AG04449 (cell line): Measurements from ENCODE around the gene PIGX.

Experiments
- CTCF ChIA-PET: fragments of 350-600 bp; formaldehyde crosslinking; extraction: SDS; loops from one replicate; lab custom pipeline; 2021; ENCODE audit warnings: antibody characterized with exemption; lab: Yijun Ruan, JAX
- POLR2A ChIA-PET: fragments of 400-600, 350-600 bp; formaldehyde crosslinking; extraction: SDS; loops from one replicate; lab custom pipeline; 2020; ENCODE audit warnings: antibody characterized with exemption, inconsistent platforms; lab: Yijun Ruan, JAX
- DNase-seq: peaks from one replicate; pipeline ENCODE4 v3.0.0-alpha.2; 2010; ENCODE audit warnings: low read depth, low spot score
- H3K4me3 ChIP-seq: 2 replicates; pipeline ENCODE4 v1.5.1; 2011; ENCODE audit warnings: low read depth, mild to moderate bottlenecking, control low read depth, low read length
- TF ChIP-seq, protein P1 (sequence below): IDR thresholded peaks from one replicate; pipeline ENCODE4 v1.5.1; 2011; ENCODE audit warnings: mild to moderate bottlenecking, moderate library complexity, low read length, control low read depth, inconsistent platforms; ENCODE audit not compliant: insufficient read depth; ENCODE audit errors: missing control alignments

Gene PIGX

DNA sequence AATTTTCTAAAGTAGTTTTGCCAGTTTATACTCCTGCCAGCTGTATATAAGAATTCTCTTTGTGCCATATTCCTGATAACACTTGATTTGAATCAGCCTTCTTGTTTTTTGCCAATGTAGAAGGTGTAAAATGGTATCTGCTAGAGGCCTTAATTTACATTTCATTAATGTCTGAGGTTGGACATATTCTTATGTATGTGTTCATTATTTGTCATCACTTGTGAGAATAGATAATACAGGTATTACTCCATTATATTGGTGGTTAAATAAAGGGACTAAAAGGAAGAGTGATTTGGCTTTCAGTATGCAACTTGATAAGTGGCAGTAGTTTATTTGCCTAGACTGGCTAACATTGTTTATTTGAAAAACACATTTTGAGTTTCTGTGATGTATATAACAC, 53.3 kb downstream of the PIGX start:
- CTCF ChIA-PET: no interaction called here
- POLR2A ChIA-PET: no interaction called here
- TF ChIP-seq, protein P1, sequence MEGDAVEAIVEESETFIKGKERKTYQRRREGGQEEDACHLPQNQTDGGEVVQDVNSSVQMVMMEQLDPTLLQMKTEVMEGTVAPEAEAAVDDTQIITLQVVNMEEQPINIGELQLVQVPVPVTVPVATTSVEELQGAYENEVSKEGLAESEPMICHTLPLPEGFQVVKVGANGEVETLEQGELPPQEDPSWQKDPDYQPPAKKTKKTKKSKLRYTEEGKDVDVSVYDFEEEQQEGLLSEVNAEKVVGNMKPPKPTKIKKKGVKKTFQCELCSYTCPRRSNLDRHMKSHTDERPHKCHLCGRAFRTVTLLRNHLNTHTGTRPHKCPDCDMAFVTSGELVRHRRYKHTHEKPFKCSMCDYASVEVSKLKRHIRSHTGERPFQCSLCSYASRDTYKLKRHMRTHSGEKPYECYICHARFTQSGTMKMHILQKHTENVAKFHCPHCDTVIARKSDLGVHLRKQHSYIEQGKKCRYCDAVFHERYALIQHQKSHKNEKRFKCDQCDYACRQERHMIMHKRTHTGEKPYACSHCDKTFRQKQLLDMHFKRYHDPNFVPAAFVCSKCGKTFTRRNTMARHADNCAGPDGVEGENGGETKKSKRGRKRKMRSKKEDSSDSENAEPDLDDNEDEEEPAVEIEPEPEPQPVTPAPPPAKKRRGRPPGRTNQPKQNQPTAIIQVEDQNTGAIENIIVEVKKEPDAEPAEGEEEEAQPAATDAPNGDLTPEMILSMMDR: no peak

DNA sequence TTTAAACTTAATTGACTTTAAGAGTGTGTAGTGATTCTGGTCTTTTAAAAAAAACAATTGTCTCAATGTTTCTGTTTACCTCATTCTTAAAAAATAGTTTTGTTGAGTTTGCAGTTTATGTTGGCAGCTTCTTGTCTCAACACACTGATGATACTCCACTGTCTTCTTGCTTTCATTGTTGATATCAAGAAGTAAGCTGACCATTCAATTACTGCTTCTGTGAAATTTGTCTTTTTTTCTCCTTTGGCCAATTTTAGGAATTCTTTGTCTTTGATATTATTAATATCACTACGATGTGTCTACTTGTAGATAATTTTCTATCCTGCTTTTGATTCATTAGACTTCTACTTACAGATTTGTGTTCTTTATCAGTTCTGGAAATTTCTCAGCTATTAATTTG, 58.9 kb downstream of the PIGX start:
- CTCF ChIA-PET: no interaction called here

More for the DNA sequence above, 53.3 kb downstream of the PIGX start:
- no peak for DNase-seq
- no peak overlapping the region for H3K4me3 ChIP-seq

DNA sequence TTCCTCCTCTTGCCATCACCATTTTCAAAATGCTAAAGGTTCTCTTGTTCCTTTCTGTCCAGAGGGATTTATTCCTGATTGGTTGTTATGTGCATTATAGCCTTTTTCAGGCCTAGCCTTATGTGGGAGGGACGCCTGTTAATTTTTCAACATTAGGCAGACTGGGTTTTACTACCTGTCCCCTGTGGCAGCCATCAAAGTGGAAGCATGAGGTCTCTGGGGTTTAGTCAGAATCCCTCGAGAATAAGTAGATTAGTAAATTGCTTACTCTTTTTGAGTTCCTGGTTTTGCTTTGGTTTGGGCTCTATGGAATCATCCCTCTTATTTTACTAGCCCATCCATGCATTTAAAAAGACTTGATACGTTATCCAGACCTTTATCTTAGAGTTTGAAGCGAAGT, 59.9 kb downstream of the PIGX start:
- H3K4me3 ChIP-seq: no peak overlapping the region
- no peak for DNase-seq
- TF ChIP-seq, protein P1: no peak
- ChIA-PET CTCF (no interaction called here), POLR2A (no interaction called here)

More for the DNA sequence above, 58.9 kb downstream of the PIGX start:
- TF ChIP-seq, protein P1: no peak
- no peak for DNase-seq
- no peak overlapping the region for H3K4me3 ChIP-seq
- POLR2A ChIA-PET: no interaction called here

DNA sequence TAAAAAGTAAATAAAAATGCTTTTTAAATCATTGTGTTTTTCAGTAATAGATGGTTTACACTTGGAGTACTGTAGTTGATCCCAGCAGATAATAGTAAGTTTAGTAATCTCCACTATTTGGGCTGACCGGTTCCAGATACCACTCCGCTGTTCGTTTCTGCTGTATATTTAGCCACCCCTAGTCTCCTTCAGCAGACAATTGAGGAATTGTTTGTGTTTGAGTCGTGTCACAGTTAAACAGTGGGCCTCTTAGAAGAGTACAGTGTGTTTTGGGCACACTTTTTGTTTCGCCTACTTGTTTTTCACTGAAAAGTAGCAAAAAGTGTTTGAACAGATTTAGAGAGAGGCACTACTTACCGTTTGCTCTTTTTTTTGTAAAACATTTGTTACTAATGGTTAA, 60.7 kb downstream of the PIGX start:
- POLR2A ChIA-PET: no interaction called here
- TF ChIP-seq, protein P1: no peak
- no peak for DNase-seq
- CTCF ChIA-PET: interaction anchor here (1.0 kb wide), 1 partner anchor 10 kb away, joined by 3 read pairs; no protein-coding TSS in a partner anchor
- H3K4me3 ChIP-seq: no peak overlapping the region

DNA sequence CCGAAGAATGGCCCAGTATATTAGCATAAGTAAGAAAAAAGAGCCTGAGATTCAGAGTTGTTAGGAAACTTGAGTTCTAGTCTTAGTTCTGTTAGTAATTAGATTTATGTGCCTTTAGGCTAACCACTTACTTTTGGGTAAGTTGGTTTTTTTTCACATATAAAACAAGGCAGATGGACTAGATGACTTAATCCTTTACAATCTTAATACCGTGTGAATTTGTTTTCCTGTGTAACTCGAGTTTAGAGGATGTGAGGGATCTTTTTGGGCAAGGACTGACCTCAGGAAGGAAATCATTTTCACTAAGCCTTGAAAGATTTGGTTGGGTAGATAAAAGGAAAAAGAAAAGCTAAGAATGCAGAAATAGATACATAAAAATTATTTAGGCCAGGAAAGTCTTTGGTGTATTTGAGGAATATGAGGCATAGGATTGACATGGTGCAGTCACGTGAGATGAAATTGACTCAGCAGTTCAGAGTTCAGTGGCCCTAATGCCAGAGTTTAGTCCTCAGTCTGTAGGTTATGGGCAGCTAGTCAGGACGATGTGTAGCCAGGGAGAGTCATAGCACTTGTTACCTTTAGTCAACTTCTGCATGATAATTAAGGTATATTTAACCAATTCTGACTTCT, 62.1 kb downstream of the PIGX start:
- CTCF ChIA-PET: no interaction called here
- TF ChIP-seq, protein P1: no peak
- no peak for DNase-seq
- POLR2A ChIA-PET: no interaction called here
- no peak overlapping the region for H3K4me3 ChIP-seq

DNA sequence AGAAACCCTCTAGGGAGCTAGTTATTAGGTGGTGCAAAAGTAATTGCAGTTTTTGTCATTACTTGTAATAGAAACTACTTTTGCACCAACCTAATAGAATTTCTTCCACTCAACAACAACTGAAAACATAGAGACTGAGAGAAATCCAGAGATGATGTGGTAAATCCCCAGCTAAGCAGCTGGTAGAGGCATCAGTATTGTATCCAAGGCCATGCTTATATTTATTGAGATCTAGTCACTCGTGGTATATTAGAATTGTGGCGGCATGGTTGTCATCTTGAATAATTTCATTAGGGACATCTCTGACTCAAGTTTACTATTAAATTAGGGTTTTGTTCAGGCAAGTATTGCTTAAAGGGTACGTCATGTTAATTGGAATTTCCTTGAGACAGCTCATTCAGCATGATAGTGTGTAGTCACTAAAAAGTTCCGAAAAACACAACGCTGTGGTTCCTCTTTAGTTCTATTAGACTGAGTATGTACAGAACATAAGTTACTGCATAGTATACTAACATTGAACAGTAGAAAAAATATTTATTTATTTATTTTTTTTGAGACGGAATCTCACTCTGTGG, 62.8 kb downstream of the PIGX start:
- no peak for DNase-seq
- TF ChIP-seq, protein P1: no peak
- no peak overlapping the region for H3K4me3 ChIP-seq
- CTCF ChIA-PET: no interaction called here
- POLR2A ChIA-PET: no interaction called here
